ENCODE measurements around the gene MEFV. TPM values are rescaled to one million over a fixed set of nuclear protein-coding genes. Genes with fewer than 3 reads are reported as not detected.

The MEFV gene
- polyA plus RNA-seq (2011; rRNA removed): not detected in 2 replicates
- polyA minus RNA-seq (2011; rRNA and poly(A)+ RNA removed): not detected in 2 replicates

DNA sequence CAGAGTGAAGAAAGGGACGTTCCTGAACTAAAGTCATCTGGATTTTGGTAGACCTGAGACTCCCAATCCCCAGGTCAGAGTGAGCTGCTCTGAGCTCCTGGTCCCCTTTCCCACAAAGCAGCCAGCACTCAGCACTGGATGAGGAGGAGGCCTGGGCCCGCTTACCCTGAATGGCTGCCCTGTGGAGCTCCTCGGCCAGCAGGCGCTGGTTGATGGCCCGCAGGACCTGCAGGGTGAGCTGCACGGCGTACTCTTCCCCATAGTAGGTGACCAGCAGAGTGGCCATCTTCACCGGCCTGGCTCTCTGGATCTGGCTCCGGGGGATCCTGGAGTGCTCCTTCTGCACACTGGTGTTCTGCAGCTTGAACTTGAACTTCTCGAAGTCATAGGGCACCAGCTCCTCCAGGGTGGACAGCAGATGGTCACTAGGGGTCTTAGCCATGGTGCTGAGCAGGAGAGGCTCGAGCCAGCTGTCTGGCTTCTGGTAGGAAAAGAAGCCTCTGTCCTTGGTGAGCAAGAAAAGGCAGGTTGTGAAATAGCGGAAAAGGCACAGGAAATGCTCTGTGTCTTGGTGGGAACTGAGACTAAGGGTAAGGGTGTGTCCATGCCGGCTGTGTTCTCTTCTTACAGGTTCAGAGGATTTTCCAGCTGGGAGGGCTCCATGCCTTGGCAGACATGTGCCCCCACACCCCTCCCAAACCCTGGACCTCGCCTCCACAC, at the start of gene MEFV:
Gene MEFV, minus strand, starts transcription at position 488 of the 720 bp plus-strand sequence. Its CDS starts 46 bp downstream, at position 442.
- TF ChIP-seq CTCF (IDR thresholded peaks at IDR 0.05; ENCODE audit: low read depth, low read length): no peak
- Histone ChIP-seq H3K4me3 (ENCODE audit: low read depth, low read length) (no peak within 1 kb of the TSS), H3K27me3 (ENCODE audit: control insufficient read depth, insufficient read depth, low read length) (peaks cover 4% of the 10 kb centered on the region), H3K9me3 (ENCODE audit: control insufficient read depth, insufficient read depth, low read length) (peaks cover 7% of the 10 kb centered on the region; the same call in 1 of the 2 replicates), H3K27ac (ENCODE audit: low read depth, low read length) (no peak within 1 kb of the TSS)
- ChIA-PET CTCF (no interaction called here), POLR2A (no interaction called here)
- DNase-seq (ENCODE audit: low read depth, low spot score): no peak

DNA sequence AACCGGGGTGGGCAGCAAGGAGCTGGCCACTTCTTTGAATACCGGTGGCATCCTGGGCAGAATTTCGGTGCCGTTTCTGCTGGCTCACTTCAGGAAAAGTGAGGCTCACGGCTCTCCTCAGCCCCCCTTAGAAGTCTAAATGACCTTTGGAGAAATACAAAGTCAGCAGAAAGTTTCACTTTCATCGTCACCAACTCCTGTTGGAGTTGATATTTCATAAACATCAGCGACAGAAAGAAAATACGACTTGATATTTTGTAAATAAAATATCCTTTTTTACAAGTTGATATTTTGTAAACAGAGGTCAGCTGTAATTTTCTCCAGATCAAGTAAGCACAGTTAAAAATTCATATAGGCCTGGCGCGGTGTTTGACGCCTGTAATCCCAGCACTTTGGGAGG, 49.6 kb upstream of the MEFV start:
- peak overlapping the region; percentile 96 for H3K27ac ChIP-seq (ENCODE audit: low read depth, low read length)
- peak overlapping the region; percentile 87 for H3K4me3 ChIP-seq (ENCODE audit: low read depth, low read length)
- ChIA-PET CTCF (no interaction called here), POLR2A (interaction anchor here (2.3 kb wide), 1 partner anchor 23 kb away, joined by 18 read pairs; the partner anchor contains the start of gene ZNF263)
- TF ChIP-seq CTCF (IDR thresholded peaks at IDR 0.05; ENCODE audit: low read depth, low read length): no peak
- DNase-seq (ENCODE audit: low read depth, low spot score): no peak
- H3K27me3 ChIP-seq (ENCODE audit: control insufficient read depth, insufficient read depth, low read length): no peaks in the 10 kb centered on the region
- H3K9me3 ChIP-seq (ENCODE audit: control insufficient read depth, insufficient read depth, low read length): peaks cover 73% of the 10 kb centered on the region

DNA sequence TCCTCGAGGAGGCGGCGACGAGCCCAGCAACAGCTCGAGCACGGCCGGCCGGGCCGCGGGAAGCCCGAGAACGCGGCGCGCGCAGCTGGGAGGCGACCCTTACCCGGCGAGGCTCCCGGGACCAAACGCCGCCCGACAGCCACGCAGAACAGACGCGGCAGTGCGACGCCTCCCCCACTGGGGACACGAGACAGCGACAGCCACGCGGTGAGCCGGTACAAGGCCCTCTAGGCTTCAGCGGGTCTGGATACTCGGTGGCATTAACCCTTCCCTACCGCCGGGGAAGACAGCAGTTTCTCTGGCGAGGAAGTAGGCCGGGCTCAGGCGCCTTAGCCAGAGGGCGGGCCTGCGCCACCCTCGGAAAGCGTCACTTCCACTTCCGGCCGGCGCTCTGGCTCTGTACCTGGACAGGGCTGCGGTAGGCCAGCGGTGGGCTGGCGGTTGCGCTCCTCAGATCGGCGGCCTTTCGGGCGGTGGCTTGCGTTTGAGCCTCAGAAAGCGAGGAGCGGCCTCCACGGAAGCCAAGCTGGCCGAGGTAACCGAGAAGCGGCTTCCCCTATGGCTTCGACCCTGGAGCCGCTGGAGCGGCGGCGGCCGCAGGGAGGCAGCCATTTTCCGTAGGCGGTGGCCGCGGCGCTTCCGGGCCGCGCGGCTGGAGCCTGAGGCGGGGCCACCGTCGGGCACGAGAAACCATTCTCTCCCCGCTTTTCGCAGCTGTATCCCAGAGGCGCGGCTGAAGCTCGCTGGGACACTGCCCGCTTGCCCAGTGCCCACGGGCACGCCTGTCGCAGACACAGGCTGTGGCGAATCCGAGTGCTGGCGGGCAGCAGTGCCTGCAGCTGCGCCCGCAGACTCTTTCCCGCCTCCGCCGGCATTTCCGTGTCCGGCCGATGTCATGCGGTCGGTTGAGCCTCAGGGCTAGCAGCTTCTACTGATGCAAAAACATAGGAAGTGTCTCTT, 49.0 kb upstream of the MEFV start, which contains the start of the genes TIGD7 and ZNF75A:
Gene TIGD7, minus strand, starts transcription at position 322 of the 960 bp plus-strand sequence. CDS start 4,816 bp downstream, outside the sequence.
Gene ZNF75A, plus strand, starts transcription at position 389 of the 960 bp plus-strand sequence. CDS start 2,932 bp downstream, outside the sequence.
- Histone ChIP-seq H3K27me3 (ENCODE audit: control insufficient read depth, insufficient read depth, low read length) (no peaks in the 10 kb centered on the region), H3K9me3 (ENCODE audit: control insufficient read depth, insufficient read depth, low read length) (peaks cover 72% of the 10 kb centered on the region), H3K4me3 (ENCODE audit: low read depth, low read length) (peak within 1 kb of the TSS; percentile 87), H3K27ac (ENCODE audit: low read depth, low read length) (peak within 1 kb of the TSS; percentile 96)
- CTCF ChIA-PET: no interaction called here
- POLR2A ChIA-PET: interaction anchor here (0.7 to 2.3 kb wide), 2 partner anchors 22 to 528 kb away, joined by 3 to 18 read pairs; partner anchors contain the start of gene ZNF263
- 0 out of 2 replicates have a peak, but pooled peaks have one; percentile 8 for TF ChIP-seq CTCF (IDR thresholded peaks at IDR 0.05; ENCODE audit: low read depth, low read length)
- DNase-seq (ENCODE audit: low read depth, low spot score): peak; percentile 66

DNA sequence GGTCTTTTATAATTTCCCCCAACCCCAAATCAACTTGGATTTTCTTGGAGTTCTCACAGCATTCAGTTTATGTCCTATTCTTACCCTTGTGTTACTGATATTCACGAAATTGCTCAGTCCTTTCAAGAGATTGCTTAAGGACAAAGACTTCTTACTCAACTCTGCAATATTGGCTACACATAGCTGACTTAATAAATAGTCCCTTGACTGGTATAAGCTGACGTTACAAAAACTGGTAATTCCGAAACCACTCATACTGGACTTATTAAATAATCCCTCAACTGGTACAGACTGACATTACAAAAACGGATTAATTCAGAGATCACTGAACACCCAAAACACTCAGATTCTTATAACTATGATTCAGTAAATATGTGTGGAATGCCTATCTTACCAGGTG, 47.9 kb upstream of the MEFV start:
- Histone ChIP-seq H3K27me3 (ENCODE audit: control insufficient read depth, insufficient read depth, low read length) (no peaks in the 10 kb centered on the region), H3K4me3 (ENCODE audit: low read depth, low read length) (peak overlapping the region; percentile 87), H3K9me3 (ENCODE audit: control insufficient read depth, insufficient read depth, low read length) (peaks cover 64% of the 10 kb centered on the region), H3K27ac (ENCODE audit: low read depth, low read length) (no peak overlapping the region)
- CTCF ChIA-PET: no interaction called here
- POLR2A ChIA-PET: interaction anchor here (0.7 to 2.3 kb wide), 2 partner anchors 21 to 529 kb away, joined by 3 to 18 read pairs; partner anchors contain the start of gene ZNF263
- no peak for DNase-seq (ENCODE audit: low read depth, low spot score)
- no peak for TF ChIP-seq CTCF (IDR thresholded peaks at IDR 0.05; ENCODE audit: low read depth, low read length)

Data from AG04450 (cell line).